WTC11 (cell line): ENCODE data around the gene PRKCE. TPM values are rescaled to one million over a fixed set of nuclear protein-coding genes. Genes with fewer than 3 reads are reported as not detected.

Experiments used
- ATAC-seq: fragments of 200-7000 bp; cut with Tn5 transposase; 2 replicates; pipeline ENCODE4 v1.10.0; 2021; ENCODE audit warnings: mild to moderate bottlenecking, moderate library complexity
- CTCF ChIA-PET: fragments of 300-600 bp; sonication (Branson Sonifier 250); formaldehyde crosslinking; loops from one replicate; lab custom pipeline; 2021; ENCODE audit warnings: antibody characterized with exemption; lab: Charles Lee
- POLR2A ChIA-PET: fragments of 350-600 bp; sonication (Branson Sonifier 250); formaldehyde crosslinking; loops from one replicate; lab custom pipeline; 2021; ENCODE audit warnings: antibody characterized with exemption; lab: Charles Lee
- DNase-seq: peaks from one replicate; pipeline ENCODE4 v3.0.0; 2021; ENCODE audit warnings: low spot score
- H3K27ac Mint-ChIP-seq: 2 replicates; pipeline ENCODE4 v1.8.0; 2021; ENCODE audit warnings: mixed read lengths
- H3K27me3 Mint-ChIP-seq: 2 replicates; pipeline ENCODE4 v1.8.0; 2021; ENCODE audit warnings: low read depth, mild to moderate bottlenecking, moderate library complexity, mixed read lengths
- H3K36me3 Mint-ChIP-seq: 2 replicates; pipeline ENCODE4 v1.8.0; 2021; ENCODE audit warnings: mixed read lengths
- H3K4me1 Mint-ChIP-seq: 2 replicates; pipeline ENCODE4 v1.8.0; 2022; ENCODE audit warnings: mixed read lengths
- H3K4me3 Mint-ChIP-seq: 2 replicates; pipeline ENCODE4 v1.8.0; 2021; ENCODE audit warnings: mild to moderate bottlenecking, moderate library complexity, mixed read lengths
- H3K9me3 Mint-ChIP-seq: 2 replicates; pipeline ENCODE4 v1.8.0; 2021; ENCODE audit warnings: mixed read lengths
- CTCF ChIP-seq: fragments of 200-600 bp; IDR thresholded peaks from 2 replicates; pipeline ENCODE4 v1.8.0; 2022; ENCODE audit warnings: antibody characterized with exemption
- ETV6 ChIP-seq: sonication (generic); formaldehyde crosslinking; IDR thresholded peaks from 2 replicates; pipeline ENCODE4 v1.8.1; 2022; ENCODE audit warnings: mild to moderate bottlenecking, missing genetic modification reagents
- GABPB1 ChIP-seq: sonication (generic); formaldehyde crosslinking; IDR thresholded peaks from 2 replicates; pipeline ENCODE4 v1.8.1; 2023; ENCODE audit warnings: mild to moderate bottlenecking, missing genetic modification reagents
- MAX ChIP-seq: sonication (generic); formaldehyde crosslinking; IDR thresholded peaks from 2 replicates; pipeline ENCODE4 v1.8.0; 2022; ENCODE audit warnings: mild to moderate bottlenecking, missing genetic modification reagents
- MXD4 ChIP-seq: fragments of 250-450 bp; sonication (Bioruptor Pico); IDR thresholded peaks from 2 replicates; pipeline ENCODE4 v1.8.0; 2021; ENCODE audit warnings: mild to moderate bottlenecking, moderate library complexity, borderline replicate concordance
- NFYB ChIP-seq: sonication (generic); formaldehyde crosslinking; conservative IDR thresholded peaks from 2 replicates; pipeline ENCODE4 v1.8.0; 2022; ENCODE audit warnings: low read depth, missing genetic modification reagents
- ZNF671 ChIP-seq: fragments of 250-450 bp; sonication (Bioruptor Pico); IDR thresholded peaks from 2 replicates; pipeline ENCODE4 v1.8.0; 2021; ENCODE audit warnings: mild to moderate bottlenecking
- total RNA-seq: library from RNA; stranded (reverse); gene quantifications from 3 replicates; pipeline ENCODE4 v1.2.3, GENCODE V29; 2021
- TF ChIP-seq, protein P1 (sequence below): sonication (generic); formaldehyde crosslinking; IDR thresholded peaks from 2 replicates; pipeline ENCODE4 v1.8.1; 2023; ENCODE audit warnings: mild to moderate bottlenecking, missing genetic modification reagents, borderline replicate concordance
- TF ChIP-seq, protein P2 (sequence below): sonication (generic); formaldehyde crosslinking; conservative IDR thresholded peaks from 2 replicates; pipeline ENCODE4 v1.8.1; 2022; ENCODE audit warnings: mild to moderate bottlenecking, missing genetic modification reagents

PRKCE gene
- total RNA-seq, 1 experiment from 2014 or later = 5.8 TPM

GRCh38 chr2:45992021-45992740 lies 340.7 kb downstream of the PRKCE start:
- Mint-ChIP-seq H3K9me3 (no peaks in the 10 kb centered on the region), H3K4me1 (peaks cover 15% of the 10 kb centered on the region), H3K36me3 (no peaks in the 10 kb centered on the region), H3K4me3 (no peak overlapping the region), H3K27me3 (no peaks in the 10 kb centered on the region), H3K27ac (0 out of 2 replicates have a peak overlapping the region, but pooled peaks have one; percentile 5)
- no peak for ATAC-seq
- CTCF ChIA-PET = interaction anchor here (0.8 to 2.7 kb wide), 10 partner anchors 10 to 788 kb away, joined by 3 to 41 read pairs (median 4); no protein-coding TSS in a partner anchor
- POLR2A ChIA-PET = no interaction called here
- TF ChIP-seq ZNF671 (CRISPR knock-in tag) (no peak), GABPB1 (CRISPR knock-in tag) (peak; percentile 89)
- no peak for DNase-seq

DNA sequence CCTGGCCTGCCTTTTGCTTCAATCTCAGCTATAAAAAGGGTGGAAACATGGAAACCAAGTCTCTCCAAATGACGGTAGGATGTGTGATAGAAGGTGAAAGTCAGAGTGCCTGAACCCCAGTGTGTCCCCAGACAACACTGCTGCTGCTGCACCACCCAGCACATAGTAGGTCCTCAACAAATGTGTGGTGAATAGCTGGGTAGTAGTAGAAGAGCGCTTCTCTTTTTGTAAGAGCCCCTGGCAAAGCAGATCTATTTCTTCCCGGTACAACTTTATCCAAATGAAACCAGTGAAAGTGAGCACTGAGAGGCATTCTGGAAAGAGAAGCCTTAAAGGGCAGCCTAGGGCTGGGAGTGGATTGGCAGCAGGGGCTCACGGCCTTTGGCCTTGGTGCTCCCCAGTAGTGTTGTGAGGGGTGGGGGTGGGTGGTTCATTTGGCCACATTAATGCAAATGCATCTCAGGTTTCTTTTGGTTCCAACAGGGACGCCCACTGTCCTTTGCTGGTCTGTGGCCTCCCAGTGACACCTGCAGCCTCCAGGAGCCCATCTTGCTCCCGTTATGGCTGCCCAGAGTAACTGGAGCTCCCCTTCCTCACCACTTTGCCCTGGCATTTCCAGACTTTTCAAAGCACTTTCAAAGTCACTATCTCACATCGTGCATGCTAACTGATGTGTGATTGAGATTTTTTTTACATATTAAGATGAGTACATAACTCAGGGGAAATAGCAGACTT lies 341.4 kb downstream of the PRKCE start:
- ATAC-seq (peak; percentile 47), DNase-seq (no peak)
- TF ChIP-seq ETV6 (CRISPR knock-in tag) = no peak
- CTCF ChIA-PET = interaction anchor here (0.6 to 2.7 kb wide), 34 partner anchors 9 to 788 kb away, joined by 3 to 41 read pairs (median 4); no protein-coding TSS in a partner anchor
- H3K4me3 Mint-ChIP-seq = no peak overlapping the region
- POLR2A ChIA-PET = interaction anchor here (0.6 kb wide), 1 partner anchor 71 kb away, joined by 3 read pairs; no protein-coding TSS in a partner anchor
- H3K4me1 Mint-ChIP-seq = peaks cover 15% of the 10 kb centered on the region
- no peaks in the 10 kb centered on the region for H3K27me3 Mint-ChIP-seq
- no peak overlapping the region for H3K27ac Mint-ChIP-seq
- H3K36me3 Mint-ChIP-seq = no peaks in the 10 kb centered on the region
- no peaks in the 10 kb centered on the region for H3K9me3 Mint-ChIP-seq

DNA sequence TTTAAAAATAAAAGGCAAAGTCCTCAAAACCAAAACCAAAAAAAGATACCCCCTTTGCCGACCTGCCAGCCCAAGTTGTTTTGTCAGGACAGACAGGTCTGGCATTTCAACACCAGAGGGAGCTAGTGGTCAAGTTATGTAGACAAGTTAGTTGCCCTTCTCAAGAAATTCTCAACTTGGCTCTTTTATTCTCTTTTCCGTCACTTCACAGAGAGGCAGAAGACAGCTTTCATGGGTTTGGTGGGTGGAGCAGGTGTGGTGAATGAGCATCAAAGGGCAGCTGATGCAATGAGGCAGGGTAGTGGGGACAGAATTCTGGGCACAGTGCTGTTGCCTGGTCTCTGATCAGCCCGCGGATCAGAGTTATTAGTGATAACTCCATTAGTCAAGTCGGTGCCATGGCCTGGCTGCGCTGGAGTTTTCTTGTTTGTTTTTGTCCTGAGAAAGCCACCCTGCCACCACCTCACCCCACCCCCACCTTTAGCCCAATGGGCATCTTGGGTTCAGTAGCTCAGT lies 342.1 kb downstream of the PRKCE start:
- POLR2A ChIA-PET = interaction anchor here (0.8 kb wide), 1 partner anchor 343 kb away, joined by 4 read pairs; no protein-coding TSS in a partner anchor
- ATAC-seq (peak; percentile 86), DNase-seq (peak; percentile 74)
- H3K4me1 Mint-ChIP-seq = peaks cover 15% of the 10 kb centered on the region
- no peak overlapping the region for H3K4me3 Mint-ChIP-seq
- H3K27me3 Mint-ChIP-seq = no peaks in the 10 kb centered on the region
- CTCF ChIA-PET = interaction anchor here (0.6 to 2.7 kb wide), 30 partner anchors 8 to 572 kb away, joined by 3 to 41 read pairs (median 4); no protein-coding TSS in a partner anchor
- H3K9me3 Mint-ChIP-seq = no peaks in the 10 kb centered on the region
- no peak for TF ChIP-seq MXD4 (CRISPR knock-in tag)
- TF ChIP-seq, protein P1, sequence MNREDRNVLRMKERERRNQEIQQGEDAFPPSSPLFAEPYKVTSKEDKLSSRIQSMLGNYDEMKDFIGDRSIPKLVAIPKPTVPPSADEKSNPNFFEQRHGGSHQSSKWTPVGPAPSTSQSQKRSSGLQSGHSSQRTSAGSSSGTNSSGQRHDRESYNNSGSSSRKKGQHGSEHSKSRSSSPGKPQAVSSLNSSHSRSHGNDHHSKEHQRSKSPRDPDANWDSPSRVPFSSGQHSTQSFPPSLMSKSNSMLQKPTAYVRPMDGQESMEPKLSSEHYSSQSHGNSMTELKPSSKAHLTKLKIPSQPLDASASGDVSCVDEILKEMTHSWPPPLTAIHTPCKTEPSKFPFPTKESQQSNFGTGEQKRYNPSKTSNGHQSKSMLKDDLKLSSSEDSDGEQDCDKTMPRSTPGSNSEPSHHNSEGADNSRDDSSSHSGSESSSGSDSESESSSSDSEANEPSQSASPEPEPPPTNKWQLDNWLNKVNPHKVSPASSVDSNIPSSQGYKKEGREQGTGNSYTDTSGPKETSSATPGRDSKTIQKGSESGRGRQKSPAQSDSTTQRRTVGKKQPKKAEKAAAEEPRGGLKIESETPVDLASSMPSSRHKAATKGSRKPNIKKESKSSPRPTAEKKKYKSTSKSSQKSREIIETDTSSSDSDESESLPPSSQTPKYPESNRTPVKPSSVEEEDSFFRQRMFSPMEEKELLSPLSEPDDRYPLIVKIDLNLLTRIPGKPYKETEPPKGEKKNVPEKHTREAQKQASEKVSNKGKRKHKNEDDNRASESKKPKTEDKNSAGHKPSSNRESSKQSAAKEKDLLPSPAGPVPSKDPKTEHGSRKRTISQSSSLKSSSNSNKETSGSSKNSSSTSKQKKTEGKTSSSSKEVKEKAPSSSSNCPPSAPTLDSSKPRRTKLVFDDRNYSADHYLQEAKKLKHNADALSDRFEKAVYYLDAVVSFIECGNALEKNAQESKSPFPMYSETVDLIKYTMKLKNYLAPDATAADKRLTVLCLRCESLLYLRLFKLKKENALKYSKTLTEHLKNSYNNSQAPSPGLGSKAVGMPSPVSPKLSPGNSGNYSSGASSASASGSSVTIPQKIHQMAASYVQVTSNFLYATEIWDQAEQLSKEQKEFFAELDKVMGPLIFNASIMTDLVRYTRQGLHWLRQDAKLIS (CRISPR knock-in tag) = no peak
- peak; percentile 55 for TF ChIP-seq CTCF
- TF ChIP-seq NFYB = no peak
- TF ChIP-seq MAX (CRISPR knock-in tag) = no peak
- TF ChIP-seq GABPB1 (CRISPR knock-in tag) = peak; percentile 89
- TF ChIP-seq, protein P2, sequence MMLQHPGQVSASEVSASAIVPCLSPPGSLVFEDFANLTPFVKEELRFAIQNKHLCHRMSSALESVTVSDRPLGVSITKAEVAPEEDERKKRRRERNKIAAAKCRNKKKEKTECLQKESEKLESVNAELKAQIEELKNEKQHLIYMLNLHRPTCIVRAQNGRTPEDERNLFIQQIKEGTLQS (CRISPR knock-in tag) = no peak
- H3K36me3 Mint-ChIP-seq = no peaks in the 10 kb centered on the region
- no peak overlapping the region for H3K27ac Mint-ChIP-seq
